CD4-positive, alpha-beta T cell treated with Interleukin-15 for 4 hours (primary cell): Measurements from ENCODE around the gene ACKR3.
A peak's percentile ranks its signal among the peaks of the same experiment; 100 is the strongest.

ENCODE experiments used
- DNase-seq: peaks from one replicate; pipeline ENCODE4 v3.0.0-alpha.2; 2020; ENCODE audit warnings: low spot score

Gene ACKR3

DNA sequence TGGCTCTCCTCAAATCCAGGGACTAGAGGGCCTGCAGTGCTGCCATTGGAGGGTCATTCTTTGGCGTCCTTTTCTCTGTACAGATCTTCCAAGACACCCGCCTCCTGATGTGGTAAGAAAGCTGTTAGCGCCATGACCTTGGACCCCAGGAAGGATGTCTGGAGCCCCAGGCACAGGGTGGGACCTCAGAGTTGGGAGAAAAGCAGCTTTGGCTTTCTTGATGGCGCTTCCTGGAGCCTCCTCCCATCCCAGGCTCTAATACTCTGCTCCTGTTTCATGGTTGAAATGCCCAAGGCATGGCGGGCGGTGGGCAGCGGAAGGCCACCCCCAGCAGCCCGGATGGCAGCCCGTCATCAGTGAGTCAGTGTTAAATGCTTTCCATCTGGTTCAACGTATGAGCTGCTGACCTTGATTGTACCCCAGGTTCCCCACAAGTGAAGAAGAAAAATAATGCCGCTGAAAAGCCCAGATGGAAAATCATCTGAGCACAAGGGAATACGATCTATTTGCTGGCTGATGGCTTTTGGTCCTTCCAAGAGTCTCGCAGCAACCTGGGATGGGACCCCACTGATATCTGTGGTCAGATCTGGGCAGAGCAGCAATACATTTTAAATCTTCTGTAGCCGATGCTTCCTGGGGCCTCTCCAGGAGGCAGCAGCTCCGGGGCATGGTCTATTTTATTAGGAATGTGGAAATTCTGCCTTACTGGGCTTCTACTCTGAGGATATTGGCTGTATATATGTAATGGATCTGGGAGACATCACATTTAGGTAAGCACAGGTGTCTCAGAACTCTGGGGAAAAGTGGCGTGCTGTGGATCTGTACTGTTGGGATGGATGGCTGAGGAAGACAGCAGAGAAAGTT, 15.1 kb downstream of the ACKR3 start:
- no peak for DNase-seq

DNA sequence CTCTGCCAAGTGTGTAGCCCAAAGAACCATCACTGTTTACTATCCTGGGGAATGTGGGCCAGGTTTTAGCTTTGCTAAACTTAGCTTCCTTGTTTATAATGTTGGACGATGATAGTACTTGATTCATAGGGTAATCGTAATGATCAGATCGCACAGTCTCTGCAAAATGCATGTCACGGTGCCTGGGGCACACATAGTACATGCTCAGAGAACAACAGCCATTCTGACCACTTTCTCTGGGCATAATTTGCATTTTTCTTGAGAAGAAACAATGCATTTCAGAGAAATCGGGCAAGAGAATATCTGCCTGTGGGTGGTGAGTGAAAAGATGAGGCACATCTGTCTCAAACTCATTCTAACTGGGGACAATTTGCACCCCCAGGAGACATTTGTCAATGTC, 16.3 kb downstream of the ACKR3 start:
- no peak for DNase-seq

DNA sequence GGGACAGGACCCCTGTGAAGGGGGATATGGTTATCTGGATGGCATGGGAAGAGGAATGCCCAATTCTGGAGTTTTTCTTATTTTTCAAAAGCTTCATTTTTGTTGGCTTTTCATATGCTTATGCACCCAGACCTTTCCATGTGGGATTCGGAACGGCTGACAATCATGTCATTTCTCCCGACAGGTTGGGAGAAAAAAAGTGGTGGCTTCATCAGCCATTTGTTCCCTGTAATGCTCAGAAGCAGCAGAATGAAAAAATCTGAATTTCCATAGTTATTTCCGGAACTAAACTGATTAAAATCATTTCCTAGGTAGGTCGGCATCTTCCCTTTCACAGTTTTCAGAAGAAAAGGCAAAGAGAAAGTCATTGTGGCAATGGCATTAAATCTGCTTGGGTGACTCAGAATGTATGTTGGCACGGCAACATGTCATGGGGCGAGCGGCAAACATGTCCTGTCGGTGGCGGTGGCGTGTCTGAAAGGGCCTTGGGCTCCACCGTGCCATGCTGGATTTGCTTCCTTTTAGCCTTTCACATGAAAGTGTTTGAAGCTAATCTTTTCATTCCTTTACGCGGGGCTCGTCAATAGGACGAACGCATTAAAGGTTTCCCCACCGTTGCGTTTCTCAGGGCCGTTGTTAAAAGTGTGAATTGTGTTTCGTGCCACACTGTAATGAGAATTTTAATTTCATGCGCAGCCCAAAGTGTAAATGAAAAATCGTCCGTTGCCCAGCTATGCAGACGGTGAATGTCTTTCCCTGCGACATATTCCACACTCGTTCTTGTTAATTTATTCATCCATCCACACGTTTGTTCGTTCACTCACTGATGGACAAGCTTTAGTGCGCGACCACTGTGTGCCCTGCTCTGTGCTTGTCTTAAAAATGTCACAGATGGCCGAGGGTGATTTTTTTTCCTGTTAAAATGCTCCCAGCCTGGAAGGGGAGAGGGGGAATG, 18.5 kb downstream of the ACKR3 start:
- no peak for DNase-seq

DNA sequence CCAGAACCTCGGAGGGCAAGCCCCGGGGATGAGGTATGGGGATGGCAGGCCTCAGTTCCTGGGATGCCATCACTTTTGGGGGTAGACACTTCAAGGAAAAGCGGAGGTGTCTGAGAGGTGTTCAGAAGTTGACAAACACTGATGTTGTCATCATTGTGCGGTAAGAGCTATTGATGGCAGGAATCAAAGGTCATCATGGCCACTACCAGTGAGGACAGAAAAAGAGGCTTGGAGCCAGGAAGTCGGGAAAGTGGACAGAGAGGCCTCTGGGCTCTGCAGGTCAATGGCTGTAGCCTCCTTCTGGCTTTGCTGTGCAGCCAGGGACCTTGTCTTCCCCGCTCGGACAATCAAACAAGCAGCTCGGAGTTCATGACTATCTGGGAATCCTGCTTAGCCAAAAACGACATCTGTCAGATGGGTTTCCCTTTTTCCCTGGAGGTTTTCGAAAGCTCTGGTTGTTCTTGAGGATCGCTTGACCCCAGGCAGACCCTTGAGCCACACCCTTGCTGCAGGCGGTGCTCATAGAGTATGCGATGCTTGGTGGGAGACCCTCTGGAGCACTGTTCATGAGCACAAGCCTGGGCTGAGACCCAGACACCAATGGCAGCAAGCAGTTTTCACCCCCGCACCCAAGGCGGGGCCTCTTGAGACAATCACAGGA, 19.4 kb downstream of the ACKR3 start:
- DNase-seq, result no peak

DNA sequence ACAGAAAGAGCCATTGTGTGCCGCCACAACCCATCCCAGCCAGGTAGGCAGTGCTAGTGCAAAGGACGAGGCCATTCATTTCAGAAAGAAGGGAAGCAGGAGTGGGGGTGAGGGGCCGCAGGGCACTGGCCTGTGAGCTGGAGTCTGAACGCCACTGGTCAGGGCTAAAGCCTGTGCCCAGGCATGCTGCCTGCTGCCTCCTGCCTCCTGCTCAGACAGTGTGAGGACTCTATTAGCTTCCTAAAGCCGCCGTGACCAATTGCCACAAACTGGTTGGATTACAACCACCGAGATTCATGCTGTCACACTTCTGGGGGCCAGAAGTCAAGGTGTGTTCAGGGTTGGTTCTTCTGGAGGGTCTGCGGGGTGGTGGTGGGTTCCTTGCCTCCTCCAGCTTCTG, 21.2 kb downstream of the ACKR3 start:
- DNase-seq, result no peak

DNA sequence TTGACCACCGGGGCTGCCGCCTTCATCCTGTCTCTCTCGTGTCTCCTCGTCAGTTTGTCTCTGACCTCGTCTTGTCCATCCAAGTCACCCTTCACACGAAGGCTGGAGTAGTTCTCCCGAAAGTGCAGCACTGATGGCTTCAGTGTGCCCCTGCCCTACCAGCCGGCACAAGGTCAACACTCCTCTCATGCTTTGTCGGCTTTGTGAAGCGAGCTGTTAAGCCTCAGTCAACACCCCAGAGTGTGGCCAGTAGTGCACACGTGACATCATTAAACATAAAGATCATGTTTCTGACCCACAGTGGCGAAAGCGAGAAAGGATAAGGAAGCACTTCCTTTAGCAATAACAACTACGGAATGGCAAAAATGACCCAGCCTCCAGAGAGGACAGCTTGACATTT, 23.2 kb downstream of the ACKR3 start:
- DNase-seq, result no peak

DNA sequence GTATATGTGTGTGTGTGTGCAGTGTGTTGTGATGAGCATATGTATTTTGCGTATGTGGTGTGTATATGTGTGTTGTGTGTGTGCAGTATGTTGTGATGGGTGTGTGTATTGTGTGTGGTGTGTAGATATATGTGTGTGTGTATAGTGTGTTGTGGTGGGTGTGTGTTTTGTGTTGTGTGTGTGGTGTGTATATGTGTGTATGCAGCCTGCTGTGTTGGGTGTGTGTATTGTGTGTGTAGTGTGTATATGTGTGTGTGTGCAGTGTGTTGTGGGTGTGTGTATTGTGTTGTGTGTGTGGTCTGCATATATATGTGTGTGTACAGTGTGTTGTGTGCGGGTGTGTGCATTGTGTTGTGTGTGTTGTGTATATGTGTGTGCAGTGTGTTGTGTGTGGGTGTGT, 23.9 kb downstream of the ACKR3 start:
- no peak for DNase-seq

DNA sequence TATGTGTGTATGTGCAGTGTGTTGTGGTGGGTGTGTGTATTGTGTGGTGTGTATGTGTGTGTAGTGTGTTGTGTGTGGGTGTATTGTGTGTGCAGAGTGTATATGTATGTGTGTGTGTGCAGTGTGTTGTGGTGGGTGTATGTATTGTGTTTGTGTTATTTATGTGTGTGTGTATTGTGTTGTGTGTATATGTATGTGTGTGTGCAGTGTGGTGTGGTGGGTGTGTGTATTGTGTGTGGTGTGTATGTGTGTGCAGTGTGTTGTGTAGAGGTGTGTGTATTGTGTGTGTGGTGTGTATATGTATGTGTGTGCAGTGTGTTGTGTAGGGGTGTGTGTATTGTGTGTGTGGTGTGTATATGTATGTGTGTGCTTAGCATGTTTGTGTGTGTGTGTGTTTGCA, 24.3 kb downstream of the ACKR3 start:
- DNase-seq, result no peak

DNA sequence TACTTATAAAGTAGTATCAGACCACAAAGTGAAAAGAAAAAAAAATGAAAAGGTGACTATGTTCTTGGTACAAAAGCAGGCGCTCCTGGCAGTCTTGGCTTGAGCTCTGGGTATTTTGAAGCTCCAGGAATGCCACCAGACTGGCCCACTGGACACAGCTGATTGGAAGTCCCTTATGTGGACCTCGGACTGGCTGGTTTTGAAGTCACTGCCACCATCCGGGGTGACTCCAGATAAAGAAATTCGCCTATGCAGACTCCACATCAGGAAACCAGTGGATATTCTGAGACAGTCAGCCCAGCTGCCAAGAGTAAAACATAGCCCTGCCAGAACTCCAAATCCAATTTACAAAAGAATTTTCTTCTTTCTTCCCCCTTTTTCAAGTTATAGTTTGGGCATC, 28.0 kb downstream of the ACKR3 start:
- no peak for DNase-seq

DNA sequence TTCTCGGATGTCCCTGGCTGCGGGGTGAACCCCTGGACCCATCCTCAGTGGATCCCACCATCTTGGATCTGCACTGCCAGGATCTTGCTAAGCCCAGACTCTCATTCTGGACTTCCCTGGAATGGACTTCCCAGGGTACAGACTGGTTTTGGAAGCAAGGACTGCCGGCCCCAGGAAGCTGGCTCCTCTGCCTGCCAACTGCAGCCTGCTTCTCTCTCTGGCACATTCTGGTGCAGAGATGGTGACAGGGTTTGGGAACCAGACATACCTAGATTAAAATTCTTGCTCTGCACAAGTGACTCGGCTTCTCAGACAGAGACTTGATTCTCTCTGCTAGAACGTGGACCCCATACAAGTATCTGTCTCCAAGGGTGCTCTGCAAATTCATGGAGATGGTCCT, 29.4 kb downstream of the ACKR3 start:
- DNase-seq, result no peak

DNA sequence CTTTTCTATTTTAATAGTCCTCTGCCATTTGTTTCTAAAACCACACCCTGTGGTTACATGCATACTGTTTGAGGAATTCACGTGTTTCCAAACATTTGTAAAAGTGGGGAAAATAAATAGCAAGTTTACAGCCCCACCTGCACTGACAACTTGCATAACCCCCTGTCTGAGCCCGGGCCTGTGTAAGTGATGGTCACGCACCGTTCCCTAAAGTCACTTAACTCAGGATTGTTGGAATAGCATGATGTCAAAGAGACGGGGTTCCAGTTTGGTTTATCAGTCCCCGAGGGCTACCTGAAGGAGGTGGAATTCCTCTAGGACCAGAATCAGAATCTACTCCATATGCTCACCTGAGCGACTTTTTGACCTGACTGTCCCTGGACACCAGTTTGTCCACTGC, 30.5 kb downstream of the ACKR3 start:
- DNase-seq, result no peak

DNA sequence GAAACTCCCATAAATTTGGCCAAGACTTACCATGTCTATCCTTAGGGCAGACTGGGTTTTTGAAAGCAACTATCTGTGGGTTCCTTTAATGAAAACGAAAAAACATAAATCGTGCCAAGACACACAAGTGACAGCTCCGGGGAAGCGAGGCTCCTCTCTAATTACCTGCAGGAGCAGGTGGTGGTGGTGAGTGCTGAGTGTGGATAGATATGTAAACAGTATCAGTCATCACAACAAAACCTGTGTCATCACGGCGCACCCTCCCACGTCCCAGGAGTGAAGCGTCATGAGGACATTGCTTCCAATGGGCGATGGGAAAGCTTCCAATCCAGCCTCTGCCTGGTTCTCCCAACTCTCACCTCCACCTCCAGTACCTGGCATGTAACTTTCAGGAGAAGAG, 31.3 kb downstream of the ACKR3 start:
- no peak for DNase-seq

DNA sequence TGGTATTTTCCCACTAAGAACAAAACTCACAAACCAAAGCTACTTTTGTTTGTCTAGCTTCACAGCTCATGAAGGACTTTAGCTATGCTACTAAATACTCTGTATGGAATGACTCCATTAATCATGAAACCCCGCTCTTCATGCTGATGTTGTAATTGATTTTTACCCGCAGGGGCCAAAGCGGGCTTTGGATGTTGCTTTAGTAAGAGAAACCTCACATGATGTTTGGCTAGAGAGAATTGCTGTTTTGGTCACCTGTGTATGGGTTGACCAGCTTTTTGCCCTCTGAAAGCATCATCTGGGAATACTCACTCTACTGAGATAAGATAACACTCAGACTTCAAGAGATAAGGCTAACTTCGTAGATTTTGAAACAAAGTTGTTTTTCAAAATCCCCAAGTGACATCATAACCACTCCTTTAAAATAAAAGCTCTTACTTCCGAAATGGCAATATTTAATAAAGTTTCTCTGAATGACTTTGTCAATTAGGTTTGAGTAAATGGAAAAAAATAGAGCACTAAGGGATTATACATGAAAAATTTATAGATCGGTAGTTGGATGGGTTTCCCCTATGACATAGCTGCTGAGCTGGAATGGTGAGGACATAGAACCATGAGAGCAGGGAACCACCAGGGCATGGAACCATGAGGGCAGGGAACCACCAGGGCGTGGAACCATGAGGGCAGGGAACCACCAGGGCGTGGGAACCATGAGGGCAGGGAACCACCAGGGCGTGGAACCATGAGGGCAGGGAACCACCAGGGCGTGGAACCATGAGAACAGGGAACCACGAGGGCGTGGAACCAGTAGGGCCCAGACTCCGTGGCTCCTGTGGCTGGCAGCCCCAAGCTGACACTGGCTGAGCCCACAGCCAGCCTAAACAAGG, 31.9 kb downstream of the ACKR3 start:
- DNase-seq, result no peak

DNA sequence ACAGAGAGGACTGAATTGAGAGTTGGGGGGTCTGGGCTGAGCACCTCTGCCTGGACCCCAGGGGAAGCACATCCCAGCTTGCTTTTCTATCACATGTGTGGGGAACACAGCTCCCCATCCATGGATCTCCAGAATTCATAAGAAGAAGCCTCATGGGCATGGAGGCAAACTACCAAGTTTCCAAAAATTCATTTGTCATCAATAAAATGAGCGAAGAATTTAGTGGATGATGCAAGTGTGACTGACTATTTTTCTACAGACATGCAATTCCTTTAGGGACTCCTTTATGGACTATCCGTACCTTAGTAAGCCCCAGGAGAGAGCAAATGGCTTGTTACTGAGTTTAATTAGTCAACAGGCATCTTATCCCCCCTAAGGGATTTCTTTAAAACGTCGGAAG, 33.1 kb downstream of the ACKR3 start:
- DNase-seq, result no peak

DNA sequence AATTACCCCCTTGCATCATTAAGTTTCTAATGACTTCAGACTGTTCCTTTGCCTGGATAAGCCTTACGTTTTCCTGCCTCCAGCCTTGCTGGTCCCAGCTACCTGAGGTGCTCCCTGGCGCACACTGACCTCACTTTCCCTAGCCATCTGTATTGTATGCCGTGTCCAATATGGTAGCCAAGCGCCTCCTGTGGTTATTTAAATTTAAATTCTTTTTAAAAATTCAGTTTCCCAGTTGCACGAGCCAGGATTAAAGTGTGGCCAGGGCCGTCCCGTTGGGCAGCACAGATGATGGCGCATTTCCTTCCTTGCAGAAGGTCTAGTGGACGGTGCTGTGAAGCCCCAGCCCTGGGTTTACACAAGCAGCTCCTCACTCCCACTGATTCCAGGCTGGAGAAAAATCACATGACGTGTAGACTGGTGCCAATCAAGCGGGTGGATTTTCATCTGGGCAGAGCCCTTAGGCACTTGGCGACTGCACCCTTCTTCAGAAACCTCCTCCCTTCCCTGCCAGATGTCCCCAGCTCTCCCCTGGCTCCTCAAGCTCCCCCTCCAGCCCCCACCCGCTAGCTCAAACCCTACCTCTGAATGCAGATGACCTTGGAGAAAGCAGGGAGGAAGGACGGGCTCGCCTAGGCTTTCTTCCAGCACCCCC, 33.9 kb downstream of the ACKR3 start:
- DNase-seq, result no peak

DNA sequence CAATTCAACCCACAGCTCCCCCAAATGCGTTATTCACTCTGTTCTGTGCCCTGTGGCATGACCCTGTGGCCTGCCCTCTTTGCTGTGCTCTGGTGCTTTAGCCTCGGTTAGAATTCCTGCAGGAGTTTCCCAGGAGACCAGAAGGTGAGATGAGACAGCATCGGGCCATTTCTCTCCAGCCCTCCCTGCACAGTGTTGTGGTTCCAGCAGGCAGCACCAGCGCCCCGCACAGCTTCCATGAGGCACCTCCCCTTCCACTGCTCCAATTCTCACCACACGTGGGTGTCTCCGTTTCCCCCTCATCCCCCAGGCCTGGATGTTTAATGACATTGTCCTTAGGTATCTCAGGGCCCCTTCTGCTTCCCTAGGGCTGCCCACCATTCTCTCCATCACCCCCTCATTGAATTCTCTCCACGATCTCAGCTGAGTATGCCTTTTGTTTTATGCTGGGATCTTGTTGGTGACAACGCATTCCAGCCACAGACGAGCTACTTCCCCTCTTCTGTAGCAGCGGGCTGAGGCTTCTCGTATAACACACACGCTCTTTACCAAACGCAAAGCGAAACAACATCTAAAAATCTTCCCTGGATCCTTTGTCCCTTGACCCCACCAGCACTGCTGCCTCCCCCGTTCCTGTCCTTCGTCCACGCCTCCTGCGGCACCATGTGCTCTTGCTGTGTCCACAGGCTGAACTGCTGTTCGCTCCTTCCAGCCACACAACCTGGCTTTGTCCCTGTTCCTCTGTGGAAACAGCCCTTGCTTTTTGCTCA, 35.1 kb downstream of the ACKR3 start:
- DNase-seq, result no peak

DNA sequence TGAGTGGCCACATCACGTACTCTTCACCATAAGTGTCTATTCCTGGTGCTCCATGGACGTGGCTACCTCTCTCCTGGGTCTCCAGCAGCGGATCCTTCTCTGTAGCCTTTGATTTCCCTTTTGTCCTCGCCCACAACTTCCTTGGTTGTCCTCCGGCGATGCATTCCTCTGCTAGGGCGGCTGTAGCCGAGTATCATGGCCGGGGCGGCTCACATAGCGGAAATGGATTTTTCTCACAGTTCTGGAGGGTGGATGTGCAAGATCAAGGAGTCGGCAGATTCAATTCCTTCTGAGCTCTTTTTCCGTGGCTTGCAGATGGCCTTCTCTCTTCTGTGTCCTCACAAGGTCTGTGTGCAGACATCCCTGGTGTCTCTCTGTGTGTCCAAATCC, 35.7 kb downstream of the ACKR3 start:
- no peak for DNase-seq

DNA sequence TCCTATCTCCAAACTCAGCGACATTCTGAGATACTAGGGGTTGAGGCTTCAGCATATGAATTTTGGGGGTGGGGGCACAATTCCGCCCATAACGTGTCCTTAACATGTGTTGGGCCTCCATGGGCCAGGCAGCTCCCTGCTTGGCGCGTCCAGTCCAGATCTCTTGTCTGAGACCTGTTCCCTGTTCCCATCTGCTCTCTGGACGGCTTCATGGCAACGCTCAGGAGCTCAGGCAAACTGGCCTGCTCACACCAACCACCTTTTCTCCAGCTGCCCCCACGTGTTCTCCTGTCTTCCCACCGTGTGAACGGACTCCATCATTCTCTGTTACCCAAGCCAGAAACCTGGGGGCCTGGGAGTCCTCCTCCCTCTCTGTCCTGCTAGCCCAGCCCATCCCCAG, 36.4 kb downstream of the ACKR3 start:
- DNase-seq, result no peak

DNA sequence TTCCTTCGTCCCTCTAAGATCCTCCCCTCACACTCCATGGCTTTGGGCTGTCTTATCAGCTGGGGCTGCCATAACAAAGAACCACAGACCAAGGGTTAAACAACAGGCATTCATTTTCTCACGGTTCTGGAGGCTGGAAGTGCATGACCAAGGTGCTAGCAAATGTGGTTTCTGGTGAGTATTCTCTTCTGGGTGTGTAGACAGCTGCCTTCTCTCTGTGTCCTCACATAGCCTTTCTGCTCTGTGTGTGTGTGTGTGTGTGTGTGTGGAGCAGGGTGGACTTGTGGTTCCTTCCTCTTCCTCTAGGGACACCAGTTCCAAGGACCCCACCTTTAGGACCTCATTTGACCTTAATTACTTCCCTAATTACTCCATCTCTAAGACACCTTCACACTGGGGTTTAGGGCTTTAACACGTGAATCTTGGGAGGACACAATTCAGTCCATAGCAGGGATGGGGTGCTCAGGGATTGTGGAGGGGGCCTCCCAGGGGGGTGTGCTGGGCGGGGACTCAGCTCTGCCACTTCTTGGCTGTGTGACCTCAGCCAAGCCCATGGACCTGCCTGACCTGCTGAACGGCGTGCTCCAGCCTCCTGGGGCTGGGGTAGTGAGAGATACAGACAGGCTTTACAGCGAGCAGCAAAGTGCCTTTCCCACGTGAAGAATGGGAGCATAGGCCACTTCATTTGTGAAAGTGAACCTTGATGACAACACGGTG, 38.0 kb downstream of the ACKR3 start:
- DNase-seq, result peak; percentile 15

DNA sequence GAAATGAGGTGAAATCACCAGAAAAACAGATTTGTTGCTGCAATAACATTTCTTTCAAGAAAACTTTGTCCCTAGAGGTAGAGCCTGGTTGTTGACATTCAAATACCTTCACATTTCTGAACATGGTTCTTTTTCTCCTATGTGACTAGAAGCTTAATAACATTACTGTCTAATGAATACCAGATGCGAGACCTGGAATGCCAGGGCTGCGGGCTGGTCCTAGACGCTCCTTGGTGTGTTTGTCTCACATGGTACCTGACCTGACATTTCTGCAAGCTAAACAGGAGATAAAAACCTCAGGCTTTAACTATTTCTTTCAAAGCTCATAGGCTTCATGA, 38.5 kb downstream of the ACKR3 start:
- DNase-seq, result no peak
